ENCODE data around the gene NADK2.
A peak's percentile ranks its signal among the peaks of the same experiment; 100 is the strongest.

Gene NADK2

GRCh38 chr5:36244076-36244475, 2.4 kb upstream of the NADK2 start:
- DNase-seq, result no peak

GRCh38 chr5:36243653-36244052, 1.9 kb upstream of the NADK2 start:
- DNase-seq, result no peak

GRCh38 chr5:36242534-36243485, 1.1 kb upstream of the NADK2 start:
- peak; percentile 41 for DNase-seq

- DNase-seq, result peak; percentile 69
Observed at GRCh38 chr5:36240779-36241630, 720 bp downstream of the NADK2 start.

GRCh38 chr5:36239370-36240293, 2.1 kb downstream of the NADK2 start:
- DNase-seq, result no peak

- DNase-seq, result no peak
Observed at GRCh38 chr5:36238502-36239295, 3.0 kb downstream of the NADK2 start.

- no peak for DNase-seq
Observed at GRCh38 chr5:36237751-36238150, 4.0 kb downstream of the NADK2 start.

- no peak for DNase-seq
Observed at GRCh38 chr5:36236801-36237200, 4.9 kb downstream of the NADK2 start.

- DNase-seq, result no peak
Observed at GRCh38 chr5:36232533-36232932, 9.2 kb downstream of the NADK2 start.

GRCh38 chr5:36230151-36230790, 11.5 kb downstream of the NADK2 start:
- no peak for DNase-seq

- DNase-seq, result no peak
Observed at GRCh38 chr5:36228505-36228904, 13.2 kb downstream of the NADK2 start.

- no peak for DNase-seq
Observed at GRCh38 chr5:36227046-36227445, 14.7 kb downstream of the NADK2 start.

GRCh38 chr5:36222620-36223019, 19.1 kb downstream of the NADK2 start:
- no peak for DNase-seq

- no peak for DNase-seq
Observed at GRCh38 chr5:36217988-36218387, 23.7 kb downstream of the NADK2 start.

- no peak for DNase-seq
Observed at GRCh38 chr5:36217567-36217966, 24.2 kb downstream of the NADK2 start.

GRCh38 chr5:36215910-36216309, 25.8 kb downstream of the NADK2 start:
- no peak for DNase-seq

- DNase-seq, result no peak
Observed at GRCh38 chr5:36214436-36214835, 27.3 kb downstream of the NADK2 start.

GRCh38 chr5:36209664-36210063, 32.1 kb downstream of the NADK2 start:
- DNase-seq, result no peak

GRCh38 chr5:36208786-36209185, 32.9 kb downstream of the NADK2 start:
- DNase-seq, result no peak

GRCh38 chr5:36206913-36207312, 34.8 kb downstream of the NADK2 start:
- no peak for DNase-seq

- no peak for DNase-seq
Observed at GRCh38 chr5:36205329-36205728, 36.4 kb downstream of the NADK2 start.
